PC-3 (cell line): ENCODE results near the gene ETS1. TPM values are rescaled to one million over a fixed set of nuclear protein-coding genes. Genes with fewer than 3 reads are reported as not detected.
"Not testable (repeated sequence)": the region's sequence is repeated elsewhere in the genome, so short reads cannot be mapped to it uniquely, and the experiment has no call there.

Source experiments
- ATAC-seq: fragments of 200-7000 bp; cut with Tn5 transposase; 2 replicates; pipeline ENCODE4 v1.9.1; 2020; ENCODE audit warnings: mild to moderate bottlenecking, moderate library complexity
- BruUV-seq: library from RNA; stranded (reverse); fragments of 400-500 nt; replicated peaks from 2 replicates; lab custom pipeline; 2021; lab: Mats Ljungman, UMichigan
- CTCF ChIA-PET: fragments of 300-600 bp; sonication (Branson Sonifier 250); formaldehyde crosslinking; loops from one replicate; lab custom pipeline; 2022; ENCODE audit warnings: antibody characterized with exemption; lab: Charles Lee
- POLR2A ChIA-PET: fragments of 300-600 bp; sonication (Branson Sonifier 250); formaldehyde crosslinking; loops from one replicate; lab custom pipeline; 2022; ENCODE audit warnings: antibody characterized with exemption; ENCODE audit not compliant: unreplicated experiment; lab: Charles Lee
- DNase-seq: peaks from one replicate; pipeline ENCODE4 v3.0.0-alpha.2; 2015
- H2AFZ ChIP-seq: fragments of 300-600 bp; sonication (generic); 2 replicates; pipeline ENCODE4 v1.6.0; 2016; ENCODE audit warnings: antibody characterized with exemption, low read length
- H3F3A ChIP-seq: fragments of 300-600 bp; sonication (generic); one replicate; pipeline ENCODE4 v1.6.0; 2017; ENCODE audit warnings: antibody characterized with exemption, low read length, control low read depth, mild to moderate bottlenecking; ENCODE audit not compliant: unreplicated experiment
- H3K27ac ChIP-seq: fragments of 300-600 bp; sonication (generic); 2 replicates; pipeline ENCODE4 v1.5.1; 2016; ENCODE audit warnings: mild to moderate bottlenecking, low read length
- H3K27me3 ChIP-seq: fragments of 300-600 bp; sonication (generic); 2 replicates; pipeline ENCODE4 v1.6.1; 2016; ENCODE audit warnings: low read length, mixed read lengths
- H3K36me3 ChIP-seq: fragments of 300-600 bp; sonication (generic); 2 replicates; pipeline ENCODE4 v1.6.1; 2016; ENCODE audit warnings: low read depth, mixed run types, low read length, mixed read lengths
- H3K4me1 ChIP-seq: fragments of 300-600 bp; sonication (generic); 2 replicates; pipeline ENCODE4 v1.5.1; 2016; ENCODE audit warnings: low read length; ENCODE audit not compliant: insufficient read depth
- H3K4me2 ChIP-seq: fragments of 300-600 bp; sonication (generic); 2 replicates; pipeline ENCODE4 v1.6.0; 2016; ENCODE audit warnings: low read length
- H3K4me3 ChIP-seq: fragments of 300-600 bp; sonication (generic); 2 replicates; pipeline ENCODE4 v1.5.1; 2016; ENCODE audit warnings: mild to moderate bottlenecking, low read length, mixed read lengths
- H3K79me2 ChIP-seq: fragments of 300-600 bp; sonication (generic); 2 replicates; pipeline ENCODE4 v1.6.1; 2017; ENCODE audit warnings: low read length, mixed read lengths
- H3K9ac ChIP-seq: fragments of 300-600 bp; sonication (generic); 2 replicates; pipeline ENCODE4 v1.6.0; 2016; ENCODE audit warnings: mild to moderate bottlenecking, low read length
- H3K9me2 ChIP-seq: fragments of 300-600 bp; sonication (generic); replicated peaks from 2 replicates; pipeline ENCODE4 v1.6.1; 2016; ENCODE audit warnings: mixed run types, low read length, mixed read lengths
- H3K9me3 ChIP-seq: fragments of 300-600 bp; sonication (generic); 2 replicates; pipeline ENCODE4 v1.6.1; 2016; ENCODE audit warnings: low read length, mixed read lengths
- H4K20me1 ChIP-seq: fragments of 300-600 bp; sonication (generic); 2 replicates; pipeline ENCODE4 v1.6.1; 2016; ENCODE audit warnings: low read length, mixed read lengths
- CTCF ChIP-seq: fragments of 300-600 bp; sonication (generic); conservative IDR thresholded peaks from 2 replicates; pipeline ENCODE4 v1.5.1; 2017; ENCODE audit warnings: antibody characterized with exemption, low read depth, mild to moderate bottlenecking, low read length
- EZH2 ChIP-seq: fragments of 300-600 bp; sonication (generic); IDR thresholded peaks from one replicate; pipeline ENCODE4 v1.6.1; 2017; ENCODE audit warnings: antibody characterized with exemption, mild to moderate bottlenecking, low read length; ENCODE audit not compliant: unreplicated experiment
- EZH2phosphoT487 ChIP-seq: fragments of 300-600 bp; sonication (generic); IDR thresholded peaks from 2 replicates; pipeline ENCODE4 v1.6.1; 2018; ENCODE audit warnings: mild to moderate bottlenecking, antibody characterized with exemption, low read length, borderline replicate concordance
- intact Hi-C: fragments of 100-400 bp; cut with micrococcal nuclease; formaldehyde crosslinking; loops from 2 replicates; pipeline ENCODE4 v1.9.0; 2023
- total RNA-seq: library from RNA; depleted of rRNA; stranded (reverse); fragments of >200 nt; gene quantifications from 2 replicates; pipeline ENCODE4 v1.2.3, GENCODE V29; 2014

ETS1 gene
- total RNA-seq, 1 experiment from 2014 or later, result 52.0 TPM

GRCh38 chr11:128450882-128451651, 136.3 kb downstream of the ETS1 start:
- 0 out of 2 replicates have a peak, but pooled peaks cover 3% of the 10 kb centered on the region for H3K9me2 ChIP-seq
- no peaks in the 10 kb centered on the region for H4K20me1 ChIP-seq
- BruUV-seq, result no TSS peak
- intact Hi-C loops, result no loop called here
- TF ChIP-seq CTCF (no peak), EZH2phosphoT487 (no peak), EZH2 (no peak)
- H3K4me1 ChIP-seq, result peaks cover 40% of the 10 kb centered on the region
- no peak overlapping the region for H2AFZ ChIP-seq
- POLR2A ChIA-PET, result no interaction called here
- CTCF ChIA-PET, result no interaction called here
- H3K36me3 ChIP-seq, result peaks cover under 1% of the 10 kb centered on the region; the same call in 1 of the 2 replicates
- H3K9ac ChIP-seq, result no peak overlapping the region
- no peak overlapping the region for H3K27ac ChIP-seq
- peaks cover 4% of the 10 kb centered on the region for H3F3A ChIP-seq
- H3K9me3 ChIP-seq, result no peaks in the 10 kb centered on the region
- H3K4me2 ChIP-seq, result no peak overlapping the region
- H3K79me2 ChIP-seq, result no peaks in the 10 kb centered on the region
- DNase-seq, result no peak
- no peaks in the 10 kb centered on the region for H3K27me3 ChIP-seq
- no peak for ATAC-seq
- H3K4me3 ChIP-seq, result no peak overlapping the region

GRCh38 chr11:128450425-128450824, 136.9 kb downstream of the ETS1 start:
- H3K9me3 ChIP-seq, H4K20me1 ChIP-seq, intact Hi-C loops, DNase-seq, H3K36me3 ChIP-seq, BruUV-seq, ATAC-seq, H3K27ac ChIP-seq, H3K27me3 ChIP-seq, POLR2A ChIA-PET, H3K79me2 ChIP-seq, H2AFZ ChIP-seq, H3K4me2 ChIP-seq, H3K9me2 ChIP-seq, H3F3A ChIP-seq, H3K9ac ChIP-seq, CTCF ChIA-PET, H3K4me3 ChIP-seq: not testable (repeated sequence)
- peaks cover 40% of the 10 kb centered on the region for H3K4me1 ChIP-seq

GRCh38 chr11:128448981-128449713, 138.2 kb downstream of the ETS1 start:
- POLR2A ChIA-PET, result interaction anchor here (0.5 kb wide), 1 partner anchor 114 kb away, joined by 4 read pairs; no protein-coding TSS in a partner anchor
- Histone ChIP-seq H2AFZ (peak overlapping the region; percentile 47), H3F3A (peaks cover 4% of the 10 kb centered on the region), H3K4me1 (peaks cover 39% of the 10 kb centered on the region), H3K36me3 (no peaks in the 10 kb centered on the region), H3K9me3 (no peaks in the 10 kb centered on the region), H3K27me3 (no peaks in the 10 kb centered on the region), H4K20me1 (no peaks in the 10 kb centered on the region), H3K27ac (peak overlapping the region; percentile 91), H3K9me2 (0 out of 2 replicates have a peak, but pooled peaks cover 3% of the 10 kb centered on the region), H3K79me2 (no peaks in the 10 kb centered on the region), H3K4me2 (peak overlapping the region; percentile 77), H3K9ac (peak overlapping the region; percentile 74), H3K4me3 (no peak overlapping the region)
- DNase-seq (no peak), ATAC-seq (peak; percentile 3)
- TSS peak; percentile 93 for BruUV-seq
- intact Hi-C loops, result loop anchor here (1.0 to 5.0 kb wide), 6 partner anchors 68 to 278 kb away; no protein-coding TSS in a partner anchor
- TF ChIP-seq CTCF, result no peak
- TF ChIP-seq EZH2, result no peak
- TF ChIP-seq EZH2phosphoT487, result no peak
- CTCF ChIA-PET, result interaction anchor here (1.3 to 1.7 kb wide), 5 partner anchors 113 to 277 kb away, joined by 3 to 8 read pairs (median 5); no protein-coding TSS in a partner anchor
